T47D (cell line): ENCODE results near the gene RUNDC3A.

ENCODE experiments used
- DNase-seq, 2 experiments: peaks; one replicate each; pipeline versions ENCODE4 v3.0.0 to v3.0.0-alpha.2; 2011 to 2012; ENCODE audit warnings: low read depth in 1 of 2, low spot score in 1 of 2
- JUND ChIP-seq: IDR thresholded peaks from 2 replicates; pipeline ENCODE4 v1.6.1; 2012; ENCODE audit warnings: low read depth
- in situ Hi-C: cut with HindIII; loops from 2 replicates; pipeline ENCODE4 v1.10.0; 2016; ENCODE audit warnings: low sequenced_read_pairs, low pct_unique_long_range_greater_than_20kb

Gene RUNDC3A

DNA sequence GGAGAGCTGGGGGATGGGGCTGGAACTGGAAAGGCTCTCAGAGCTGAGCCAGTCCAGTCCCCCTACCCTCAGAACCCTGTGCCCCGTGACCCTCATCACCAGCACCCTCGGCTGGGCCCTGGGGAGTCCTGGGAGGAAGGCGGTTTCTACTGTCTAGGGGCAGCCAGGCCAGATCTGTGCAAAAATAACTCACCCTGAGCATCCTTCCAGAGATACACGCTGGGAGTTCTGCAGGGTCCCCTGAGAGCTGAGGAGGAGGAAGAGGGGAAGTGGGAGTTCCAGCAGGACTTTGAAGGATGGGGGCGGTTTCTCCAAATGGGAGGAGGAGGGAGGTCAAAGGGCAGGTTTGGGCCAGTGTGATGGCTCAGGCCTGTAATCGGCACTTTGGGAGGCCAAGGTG is 35.4 kb upstream of the RUNDC3A start:
- DNase-seq: no peak
- no peak for TF ChIP-seq JUND
- in situ Hi-C loops: no loop called here

- no peak for DNase-seq
- no peak for TF ChIP-seq JUND
- in situ Hi-C loops: no loop called here
Measured at GRCh38 chr17:44273607-44274006, 34.8 kb upstream of the RUNDC3A start.

GRCh38 chr17:44277976-44278375 is 30.4 kb upstream of the RUNDC3A start:
- in situ Hi-C loops: no loop called here
- no peak for TF ChIP-seq JUND
- no peak for DNase-seq

DNA sequence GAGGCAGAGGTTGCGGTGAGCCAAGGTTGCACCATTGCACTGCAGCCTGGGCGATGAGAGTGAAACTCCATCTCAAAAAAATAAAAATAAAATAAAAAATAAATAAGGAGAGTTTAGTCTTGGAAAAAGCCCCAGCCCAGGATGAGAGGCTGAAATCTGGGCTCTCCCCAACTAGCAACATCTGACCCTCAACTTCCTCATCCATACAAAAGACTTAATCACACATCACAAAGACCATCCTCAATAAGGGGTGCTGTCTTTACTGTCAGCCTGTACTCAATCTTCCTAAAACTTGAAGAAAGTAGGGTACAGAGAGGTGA is 29.1 kb upstream of the RUNDC3A start:
- in situ Hi-C loops: no loop called here
- DNase-seq: no peak
- TF ChIP-seq JUND: no peak

- no peak for TF ChIP-seq JUND
- DNase-seq: no peak
- in situ Hi-C loops: no loop called here
Measured at GRCh38 chr17:44279666-44280391, 28.6 kb upstream of the RUNDC3A start.

DNA sequence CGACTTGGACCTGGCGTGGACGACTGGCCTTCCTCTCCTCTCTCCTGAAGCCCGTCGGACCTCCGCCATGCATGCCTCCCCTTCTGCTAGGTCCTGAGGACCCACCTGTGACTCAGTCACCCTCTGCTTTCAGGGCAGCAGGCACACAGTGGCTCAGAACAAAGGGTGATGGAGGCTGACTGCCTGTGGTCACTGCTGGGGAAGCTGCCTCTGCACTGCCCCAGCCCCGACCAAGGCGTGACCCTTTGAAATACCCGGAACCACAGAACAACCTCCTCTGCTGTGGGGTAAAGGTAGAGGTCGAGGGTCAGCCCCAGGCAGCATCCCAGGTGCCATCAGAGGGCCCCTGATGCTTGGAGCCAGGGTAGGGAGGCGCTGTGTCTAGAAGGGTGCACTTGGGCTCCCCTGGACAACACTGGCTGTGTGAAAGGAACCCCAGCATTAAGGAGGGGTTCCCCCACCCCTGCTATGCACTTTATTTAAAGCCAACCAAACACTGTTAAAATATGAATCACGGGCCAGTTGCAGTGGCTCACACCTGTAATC is 27.9 kb upstream of the RUNDC3A start:
- in situ Hi-C loops: no loop called here
- TF ChIP-seq JUND: no peak

DNA sequence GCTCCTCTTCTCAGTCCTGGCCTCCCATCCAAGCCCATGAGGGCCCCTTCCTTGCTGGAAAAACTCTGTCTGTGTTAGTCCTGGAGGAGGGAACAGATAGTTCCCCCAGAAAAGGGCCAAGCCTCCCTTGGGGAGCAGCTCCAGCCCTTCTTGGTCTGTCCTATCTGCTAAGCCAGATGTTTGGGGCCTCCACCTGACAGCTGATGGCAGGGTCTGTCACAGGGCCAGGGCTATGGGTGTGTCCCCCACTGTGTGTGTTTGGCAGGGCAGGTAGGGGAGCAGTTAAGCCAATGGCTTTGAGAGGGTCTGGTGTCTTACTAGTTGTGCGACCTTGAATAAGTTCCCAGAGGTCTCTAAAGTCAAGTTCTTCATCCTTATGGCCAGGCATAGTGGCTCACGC is 26.8 kb upstream of the RUNDC3A start:
- no peak for TF ChIP-seq JUND
- in situ Hi-C loops: no loop called here
- DNase-seq: no peak

More for the DNA sequence above, 27.9 kb upstream of the RUNDC3A start:
- DNase-seq: no peak

GRCh38 chr17:44282264-44282663 is 26.1 kb upstream of the RUNDC3A start:
- no peak for DNase-seq
- in situ Hi-C loops: no loop called here
- no peak for TF ChIP-seq JUND

GRCh38 chr17:44283344-44284023 is 24.9 kb upstream of the RUNDC3A start:
- no peak for TF ChIP-seq JUND
- in situ Hi-C loops: no loop called here
- no peak for DNase-seq

DNA sequence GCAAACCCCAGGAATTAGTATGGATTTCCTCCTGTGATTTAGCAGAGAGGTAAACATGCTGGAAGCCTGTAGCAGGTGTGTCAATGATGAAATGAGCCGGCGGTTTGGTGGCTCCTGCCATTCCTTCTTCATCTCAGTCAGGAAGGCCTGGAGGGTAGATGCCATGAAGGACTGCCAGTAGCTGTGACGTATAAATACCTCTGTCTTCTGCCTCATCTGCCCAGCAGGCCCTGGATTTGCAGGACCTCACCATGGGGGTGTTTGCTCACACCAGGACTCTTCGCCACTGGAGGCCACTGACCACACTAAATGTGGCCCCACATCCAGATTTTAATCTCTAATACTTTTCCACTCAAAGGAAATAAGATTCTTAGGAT is 24.4 kb upstream of the RUNDC3A start:
- DNase-seq: peak in 1 of 2 experiments; percentile 16

GRCh38 chr17:44287651-44288050 is 20.8 kb upstream of the RUNDC3A start:
- DNase-seq: no peak
- in situ Hi-C loops: no loop called here
- TF ChIP-seq JUND: no peak

More for the DNA sequence above, 24.4 kb upstream of the RUNDC3A start:
- in situ Hi-C loops: no loop called here
- no peak for TF ChIP-seq JUND

DNA sequence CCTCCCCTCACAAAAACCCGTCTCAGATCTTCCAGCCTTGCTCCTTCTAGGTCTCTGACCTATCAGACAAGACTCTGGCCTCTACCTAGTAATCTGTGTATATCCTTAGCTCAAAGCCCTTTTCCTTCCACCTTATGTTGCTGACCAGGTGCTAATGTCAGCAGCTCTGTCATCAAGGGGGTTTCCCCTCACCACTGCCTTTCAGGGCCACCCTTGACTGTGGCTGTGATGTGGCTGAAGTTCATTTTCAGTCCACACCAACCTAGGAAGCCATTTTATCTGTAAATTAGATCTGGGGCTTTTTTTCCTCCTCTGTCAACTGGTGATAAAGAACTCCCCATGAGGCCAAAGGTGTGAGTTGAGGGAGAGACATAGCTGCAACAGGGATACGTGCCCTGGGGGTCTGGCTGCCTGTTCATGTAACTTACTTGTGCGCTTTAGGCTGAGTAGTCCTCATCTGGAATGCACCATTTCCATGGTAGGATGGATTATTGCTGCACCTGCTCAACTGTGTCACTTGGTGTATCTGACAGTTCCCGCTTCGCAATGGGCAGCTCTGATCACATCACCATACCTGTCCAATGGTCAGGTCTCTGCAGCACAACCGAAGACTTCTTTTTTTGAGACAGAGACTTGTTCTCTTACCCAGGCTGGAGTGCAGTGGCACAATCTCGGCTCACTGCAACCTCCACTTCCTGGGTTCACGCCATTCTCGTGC is 14.7 kb upstream of the RUNDC3A start:
- no peak for DNase-seq
- TF ChIP-seq JUND: no peak
- in situ Hi-C loops: no loop called here

DNA sequence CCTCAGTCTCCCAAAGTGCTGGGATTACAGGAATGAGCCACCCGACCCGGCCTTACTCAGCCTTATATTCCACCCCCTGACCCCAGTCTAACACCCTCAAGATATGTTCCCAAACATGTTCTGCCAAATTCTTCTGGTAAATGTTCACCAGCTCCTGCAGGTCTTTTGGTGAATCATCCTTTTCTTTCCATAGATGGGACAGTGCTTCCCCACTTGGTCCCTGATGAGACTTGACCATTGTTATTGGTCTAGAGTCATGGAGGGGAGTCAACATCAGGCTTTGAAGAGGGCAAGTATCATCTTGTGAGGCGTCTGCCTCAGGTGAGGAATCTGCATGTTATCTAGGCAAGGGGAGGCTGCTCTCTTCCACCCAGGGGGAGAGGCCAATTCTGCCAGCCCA is 10.4 kb upstream of the RUNDC3A start:
- in situ Hi-C loops: no loop called here
- no peak for DNase-seq
- no peak for TF ChIP-seq JUND

DNA sequence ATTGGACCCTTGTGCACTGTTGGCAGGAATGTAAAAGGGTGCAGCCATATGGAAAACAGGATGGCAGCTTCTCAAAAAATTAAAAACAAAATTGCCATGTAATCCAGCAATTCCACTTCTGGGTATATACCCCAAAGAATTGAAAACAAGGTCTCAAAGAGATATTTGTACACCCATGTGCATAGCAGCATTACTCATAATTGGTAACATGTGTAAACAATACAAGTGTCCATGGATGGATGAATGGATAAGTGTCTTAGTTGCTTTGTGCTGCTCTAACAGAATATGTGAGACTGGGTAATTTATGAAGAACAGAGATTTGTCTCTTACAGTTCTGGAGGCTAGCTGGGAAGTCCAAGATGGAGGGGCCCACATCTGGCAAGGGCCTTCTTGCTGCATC is 3.8 kb upstream of the RUNDC3A start:
- in situ Hi-C loops: no loop called here
- TF ChIP-seq JUND: no peak

More for the DNA sequence above, 3.8 kb upstream of the RUNDC3A start:
- no peak for DNase-seq
